AG08396 (cell line): ENCODE results near the gene ZNF549.
"Not testable (repeated sequence)": the region's sequence is repeated elsewhere in the genome, so short reads cannot be mapped to it uniquely, and the experiment has no call there.

Experiments
- DNase-seq: peaks from one replicate; pipeline ENCODE4 v3.0.0; 2012; ENCODE audit warnings: low spot score, mixed read lengths

ZNF549 gene

GRCh38 chr19:57527136-57527881, at the start of gene ZNF549:
Gene ZNF549 (plus strand): TSS chr19:57527356. CDS start chr19:57527574, 218 bp downstream.
- DNase-seq, result peak; percentile 95

GRCh38 chr19:57487477-57488298, 39.5 kb upstream of the ZNF549 start, which contains the start of gene ZNF419:
Gene ZNF419 (plus strand): TSS chr19:57487750. CDS start chr19:57487951, 201 bp downstream.
- DNase-seq, result peak; percentile 94

GRCh38 chr19:57488299-57488644, 38.9 kb upstream of the ZNF549 start:
- DNase-seq, result not testable (repeated sequence)

- DNase-seq, result not testable (repeated sequence)
These were observed 27.9 kb upstream of the ZNF549 start for GRCh38 chr19:57499332-57499679.

GRCh38 chr19:57499680-57500395, 27.3 kb upstream of the ZNF549 start, which contains the start of gene ZNF773:
Gene ZNF773 (plus strand): TSS chr19:57499938. CDS start chr19:57500081, 143 bp downstream.
- DNase-seq, result peak; percentile 95

- DNase-seq, result not testable (repeated sequence)
These were observed 26.8 kb upstream of the ZNF549 start for GRCh38 chr19:57500400-57500799.

GRCh38 chr19:57506163-57506562, 21.0 kb upstream of the ZNF549 start:
- no peak for DNase-seq

- DNase-seq, result no peak
These were observed 15.7 kb upstream of the ZNF549 start for GRCh38 chr19:57511484-57511883.

- DNase-seq, result no peak
These were observed 14.3 kb upstream of the ZNF549 start for GRCh38 chr19:57512845-57513244.

GRCh38 chr19:57515255-57515654, 11.9 kb upstream of the ZNF549 start:
- DNase-seq, result no peak

- not testable (repeated sequence) for DNase-seq
These were observed 9.1 kb upstream of the ZNF549 start for GRCh38 chr19:57518021-57518420.

- no peak for DNase-seq
These were observed 10.9 kb downstream of the ZNF549 start for GRCh38 chr19:57537953-57538547.

- no peak for DNase-seq
These were observed 19.4 kb downstream of the ZNF549 start for GRCh38 chr19:57546513-57546912.

- DNase-seq, result no peak
These were observed 25.3 kb downstream of the ZNF549 start for GRCh38 chr19:57552432-57552831.

GRCh38 chr19:57557659-57558058, 30.5 kb downstream of the ZNF549 start:
- no peak for DNase-seq

GRCh38 chr19:57558525-57558924, 31.4 kb downstream of the ZNF549 start:
- peak; percentile 12 for DNase-seq

- peak; percentile 53 for DNase-seq
These were observed 31.9 kb downstream of the ZNF549 start for GRCh38 chr19:57559008-57559403.

GRCh38 chr19:57559404-57560025, 32.4 kb downstream of the ZNF549 start, which contains the start of gene ZNF550:
Gene ZNF550 (minus strand): TSS chr19:57559863. CDS start chr19:57559682, 181 bp downstream.
- DNase-seq, result peak; percentile 94

- peak; percentile 88 for DNase-seq
These were observed 32.9 kb downstream of the ZNF549 start for GRCh38 chr19:57560049-57560491.

- DNase-seq, result no peak
These were observed 36.4 kb downstream of the ZNF549 start for GRCh38 chr19:57563547-57563946.
